ENCODE measurements around the gene SCT.

Gene SCT

DNA sequence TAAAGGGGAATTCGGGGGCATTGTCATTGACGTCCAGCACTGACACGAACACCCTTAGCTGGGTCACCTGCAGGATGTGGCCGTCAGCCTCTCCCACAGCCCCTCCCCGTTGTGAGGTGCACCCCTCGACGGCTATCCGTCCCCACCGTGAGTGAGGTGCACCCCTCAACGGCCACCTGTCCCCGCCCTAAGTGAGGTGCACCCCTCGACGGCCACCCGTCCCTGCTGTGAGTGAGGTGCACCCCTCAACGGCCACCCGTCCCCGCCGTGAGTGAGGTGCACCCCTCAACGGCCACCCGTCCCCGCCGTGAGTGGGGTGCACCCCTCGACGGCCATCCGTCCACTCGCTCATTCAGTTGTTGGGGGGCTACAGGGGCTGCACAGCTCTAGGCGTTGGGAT is 5.1 kb downstream of the SCT start:
- DNase-seq (ENCODE audit: low read depth): no peak
- no peak overlapping the region for H3K4me3 ChIP-seq (ENCODE audit: low read depth, low read length)

GRCh38 chr11:620935-621814 is 5.8 kb downstream of the SCT start:
- no peak for DNase-seq (ENCODE audit: low read depth)
- no peak overlapping the region for H3K4me3 ChIP-seq (ENCODE audit: low read depth, low read length)
- TF ChIP-seq, protein P1, sequence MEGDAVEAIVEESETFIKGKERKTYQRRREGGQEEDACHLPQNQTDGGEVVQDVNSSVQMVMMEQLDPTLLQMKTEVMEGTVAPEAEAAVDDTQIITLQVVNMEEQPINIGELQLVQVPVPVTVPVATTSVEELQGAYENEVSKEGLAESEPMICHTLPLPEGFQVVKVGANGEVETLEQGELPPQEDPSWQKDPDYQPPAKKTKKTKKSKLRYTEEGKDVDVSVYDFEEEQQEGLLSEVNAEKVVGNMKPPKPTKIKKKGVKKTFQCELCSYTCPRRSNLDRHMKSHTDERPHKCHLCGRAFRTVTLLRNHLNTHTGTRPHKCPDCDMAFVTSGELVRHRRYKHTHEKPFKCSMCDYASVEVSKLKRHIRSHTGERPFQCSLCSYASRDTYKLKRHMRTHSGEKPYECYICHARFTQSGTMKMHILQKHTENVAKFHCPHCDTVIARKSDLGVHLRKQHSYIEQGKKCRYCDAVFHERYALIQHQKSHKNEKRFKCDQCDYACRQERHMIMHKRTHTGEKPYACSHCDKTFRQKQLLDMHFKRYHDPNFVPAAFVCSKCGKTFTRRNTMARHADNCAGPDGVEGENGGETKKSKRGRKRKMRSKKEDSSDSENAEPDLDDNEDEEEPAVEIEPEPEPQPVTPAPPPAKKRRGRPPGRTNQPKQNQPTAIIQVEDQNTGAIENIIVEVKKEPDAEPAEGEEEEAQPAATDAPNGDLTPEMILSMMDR (IDR thresholded peaks at IDR 0.05; ENCODE audit: control insufficient read depth, extremely low read depth, insufficient read depth): no peak

More for the DNA sequence above, 5.1 kb downstream of the SCT start:
- TF ChIP-seq, protein P1 (IDR thresholded peaks at IDR 0.05; ENCODE audit: control insufficient read depth, extremely low read depth, insufficient read depth): no peak

DNA sequence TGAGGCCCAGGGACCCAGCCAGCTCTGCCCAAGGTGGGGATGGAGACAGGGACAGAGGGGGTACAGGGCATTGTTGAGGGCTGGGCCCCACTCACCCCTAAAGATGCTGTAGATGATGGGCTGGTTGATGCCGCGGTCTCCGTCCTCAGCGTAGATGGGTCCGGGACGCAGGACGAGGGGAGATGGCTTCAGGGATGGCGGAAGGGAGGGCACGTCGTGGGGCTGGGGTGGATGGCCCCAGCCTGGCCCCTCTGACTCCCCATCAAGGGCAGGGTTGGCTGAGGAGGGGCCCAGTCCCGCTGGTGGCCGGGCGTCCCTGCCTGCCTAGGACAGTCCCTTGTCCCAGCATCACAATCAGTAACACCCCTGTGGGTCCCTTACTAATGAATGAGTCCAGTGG is 6.8 kb downstream of the SCT start:
- TF ChIP-seq, protein P1 (IDR thresholded peaks at IDR 0.05; ENCODE audit: control insufficient read depth, extremely low read depth, insufficient read depth): no peak
- no peak for DNase-seq (ENCODE audit: low read depth)
- no peak overlapping the region for H3K4me3 ChIP-seq (ENCODE audit: low read depth, low read length)

GRCh38 chr11:619628-620050 is 7.3 kb downstream of the SCT start:
- no peak overlapping the region for H3K4me3 ChIP-seq (ENCODE audit: low read depth, low read length)
- no peak for DNase-seq (ENCODE audit: low read depth)
- TF ChIP-seq, protein P1 (IDR thresholded peaks at IDR 0.05; ENCODE audit: control insufficient read depth, extremely low read depth, insufficient read depth): no peak

GRCh38 chr11:618856-619627 is 7.9 kb downstream of the SCT start:
- no peak for DNase-seq (ENCODE audit: low read depth)
- H3K4me3 ChIP-seq (ENCODE audit: low read depth, low read length): no peak overlapping the region
- TF ChIP-seq, protein P1 (IDR thresholded peaks at IDR 0.05; ENCODE audit: control insufficient read depth, extremely low read depth, insufficient read depth): no peak

GRCh38 chr11:617912-618682 is 8.9 kb downstream of the SCT start:
- no peak overlapping the region for H3K4me3 ChIP-seq (ENCODE audit: low read depth, low read length)
- DNase-seq (ENCODE audit: low read depth): no peak
- TF ChIP-seq, protein P1 (IDR thresholded peaks at IDR 0.05; ENCODE audit: control insufficient read depth, extremely low read depth, insufficient read depth): no peak

Data from LNCaP clone FGC (cell line).